Activated T-helper 1 cell treated with anti-CD3 and anti-CD28 coated beads, Interleukin-12 subunit alpha, Interleukin-12 subunit beta, Interleukin-2, Interleukin-4 antibody, amounts not matched to agents 30 ng/mL and 10 ng/mL and 1 ng/mL, durations not matched to agents 14 hours and 24 hours and 36 hours (primary cell): Measurements from ENCODE around the gene SPEM1. TPM values are rescaled to one million over a fixed set of nuclear protein-coding genes. Genes with fewer than 3 reads are reported as not detected.
A peak's percentile ranks its signal among the peaks of the same experiment; 100 is the strongest.

Experiments
- DNase-seq: peaks from one replicate; pipeline ENCODE4 v3.0.0; 2021; ENCODE audit warnings: low spot score
- H3K27ac Mint-ChIP-seq: one replicate; pipeline ENCODE4 v1.8.0; 2021; ENCODE audit warnings: mild to moderate bottlenecking, mixed read lengths
- H3K27me3 Mint-ChIP-seq: one replicate; pipeline ENCODE4 v1.8.0; 2022; ENCODE audit warnings: mild to moderate bottlenecking, moderate library complexity, mixed read lengths; ENCODE audit not compliant: insufficient read depth
- H3K36me3 Mint-ChIP-seq: one replicate; pipeline ENCODE4 v1.8.0; 2021; ENCODE audit warnings: low read depth, mixed read lengths
- H3K4me1 Mint-ChIP-seq: one replicate; pipeline ENCODE4 v1.8.0; 2021; ENCODE audit warnings: low read depth, mixed read lengths
- H3K4me3 Mint-ChIP-seq: one replicate; pipeline ENCODE4 v1.8.0; 2021; ENCODE audit warnings: mild to moderate bottlenecking, moderate library complexity, mixed read lengths
- H3K9me3 Mint-ChIP-seq: one replicate; pipeline ENCODE4 v1.8.0; 2021; ENCODE audit warnings: mixed read lengths
- intact Hi-C: fragments of 100-400 bp; cut with micrococcal nuclease; formaldehyde crosslinking; loops from one replicate; pipeline ENCODE4 v1.15.1; 2024
- total RNA-seq: library from RNA; stranded (reverse); gene quantifications from 2 replicates; pipeline ENCODE4 v1.2.3, GENCODE V29; 2022

SPEM1 gene
- total RNA-seq, 1 donor from 2014 or later, result not detected

GRCh38 chr17:7404737-7405349 lies 15.3 kb upstream of the SPEM1 start:
- DNase-seq, result no peak
- intact Hi-C loops, result loop anchor here (1.0 to 5.0 kb wide), 19 partner anchors 11 to 963 kb away; partner anchors contain the start of genes CNTROB, CTDNEP1, EIF5A and ELP5
- Mint-ChIP-seq H3K27ac (peak overlapping the region; percentile 95), H3K9me3 (no peaks in the 10 kb centered on the region), H3K4me1 (peaks cover 13% of the 10 kb centered on the region), H3K4me3 (peak overlapping the region; percentile 92), H3K27me3 (peaks cover 22% of the 10 kb centered on the region), H3K36me3 (peaks cover 2% of the 10 kb centered on the region)

GRCh38 chr17:7405350-7406234 lies 14.5 kb upstream of the SPEM1 start:
- Mint-ChIP-seq H3K4me3 (peak overlapping the region; percentile 77), H3K27me3 (peaks cover 26% of the 10 kb centered on the region), H3K27ac (peak overlapping the region; percentile 70)

GRCh38 chr17:7406235-7406825 lies 13.8 kb upstream of the SPEM1 start:
- Mint-ChIP-seq H3K36me3 (peaks cover 2% of the 10 kb centered on the region), H3K27ac (peak overlapping the region; percentile 4), H3K27me3 (peaks cover 26% of the 10 kb centered on the region), H3K4me3 (peak overlapping the region; percentile 72), H3K9me3 (no peaks in the 10 kb centered on the region), H3K4me1 (peaks cover 13% of the 10 kb centered on the region)
- DNase-seq, result no peak
- intact Hi-C loops, result no loop called here

More at GRCh38 chr17:7405350-7406234, 14.5 kb upstream of the SPEM1 start:
- DNase-seq, result no peak
- Mint-ChIP-seq H3K36me3 (peaks cover 2% of the 10 kb centered on the region), H3K4me1 (peaks cover 13% of the 10 kb centered on the region), H3K9me3 (no peaks in the 10 kb centered on the region)
- intact Hi-C loops, result no loop called here

- DNase-seq, result no peak
- intact Hi-C loops, result no loop called here
- Mint-ChIP-seq H3K27me3 (peaks cover 26% of the 10 kb centered on the region), H3K4me3 (peak overlapping the region; percentile 58), H3K9me3 (no peaks in the 10 kb centered on the region), H3K4me1 (peaks cover 13% of the 10 kb centered on the region), H3K36me3 (peaks cover 2% of the 10 kb centered on the region), H3K27ac (no peak overlapping the region)
These were observed 13.0 kb upstream of the SPEM1 start for GRCh38 chr17:7407082-7407481.

GRCh38 chr17:7407485-7408251 lies 12.5 kb upstream of the SPEM1 start, which contains the start of gene NLGN2:
TSS of gene NLGN2 (plus strand) at chr17:7407845. CDS start at chr17:7408256, 411 bp downstream.
- intact Hi-C loops, result no loop called here
- peaks cover 2% of the 10 kb centered on the region for H3K36me3 Mint-ChIP-seq
- peak within 1 kb of the TSS; percentile 58 for H3K4me3 Mint-ChIP-seq
- peaks cover 13% of the 10 kb centered on the region for H3K4me1 Mint-ChIP-seq
- H3K9me3 Mint-ChIP-seq, result no peaks in the 10 kb centered on the region
- no peak within 1 kb of the TSS for H3K27ac Mint-ChIP-seq
- no peak for DNase-seq
- H3K27me3 Mint-ChIP-seq, result peaks cover 26% of the 10 kb centered on the region

GRCh38 chr17:7408252-7408727 lies 11.8 kb upstream of the SPEM1 start:
- peaks cover 7% of the 10 kb centered on the region for H3K4me1 Mint-ChIP-seq
- intact Hi-C loops, result no loop called here
- no peak for DNase-seq
- H3K9me3 Mint-ChIP-seq, result no peaks in the 10 kb centered on the region
- H3K36me3 Mint-ChIP-seq, result peaks cover 2% of the 10 kb centered on the region
- peaks cover 28% of the 10 kb centered on the region for H3K27me3 Mint-ChIP-seq
- no peak overlapping the region for H3K27ac Mint-ChIP-seq
- H3K4me3 Mint-ChIP-seq, result no peak overlapping the region

- DNase-seq, result no peak
- peaks cover 2% of the 10 kb centered on the region for H3K36me3 Mint-ChIP-seq
- no peaks in the 10 kb centered on the region for H3K9me3 Mint-ChIP-seq
- peaks cover 6% of the 10 kb centered on the region for H3K4me1 Mint-ChIP-seq
- intact Hi-C loops, result no loop called here
- no peak overlapping the region for H3K27ac Mint-ChIP-seq
- peaks cover 28% of the 10 kb centered on the region for H3K27me3 Mint-ChIP-seq
- no peak overlapping the region for H3K4me3 Mint-ChIP-seq
These were observed 11.3 kb upstream of the SPEM1 start for GRCh38 chr17:7408863-7409262.

GRCh38 chr17:7409716-7410115 lies 10.4 kb upstream of the SPEM1 start:
- Mint-ChIP-seq H3K9me3 (no peaks in the 10 kb centered on the region), H3K36me3 (peaks cover 2% of the 10 kb centered on the region), H3K27me3 (peaks cover 24% of the 10 kb centered on the region), H3K27ac (no peak overlapping the region), H3K4me3 (no peak overlapping the region), H3K4me1 (peaks cover 6% of the 10 kb centered on the region)
- DNase-seq, result no peak
- intact Hi-C loops, result no loop called here

GRCh38 chr17:7410634-7411426 lies 9.3 kb upstream of the SPEM1 start:
- Mint-ChIP-seq H3K4me3 (no peak overlapping the region), H3K27ac (no peak overlapping the region), H3K27me3 (peaks cover 20% of the 10 kb centered on the region), H3K36me3 (peaks cover under 1% of the 10 kb centered on the region), H3K9me3 (no peaks in the 10 kb centered on the region), H3K4me1 (peaks cover 4% of the 10 kb centered on the region)
- intact Hi-C loops, result no loop called here
- DNase-seq, result no peak

GRCh38 chr17:7411427-7411750 lies 8.7 kb upstream of the SPEM1 start:
- Mint-ChIP-seq H3K27me3 (peaks cover 15% of the 10 kb centered on the region), H3K4me1 (no peaks in the 10 kb centered on the region), H3K27ac (no peak overlapping the region), H3K4me3 (no peak overlapping the region), H3K9me3 (no peaks in the 10 kb centered on the region), H3K36me3 (no peaks in the 10 kb centered on the region)
- intact Hi-C loops, result no loop called here
- DNase-seq, result no peak

GRCh38 chr17:7413346-7413985 lies 6.7 kb upstream of the SPEM1 start:
- no peak for DNase-seq
- Mint-ChIP-seq H3K27ac (no peak overlapping the region), H3K9me3 (no peaks in the 10 kb centered on the region), H3K27me3 (peaks cover 11% of the 10 kb centered on the region), H3K4me3 (no peak overlapping the region), H3K4me1 (no peaks in the 10 kb centered on the region), H3K36me3 (no peaks in the 10 kb centered on the region)
- intact Hi-C loops, result no loop called here
